Endothelial cell of umbilical vein (primary cell): ENCODE measurements around the gene PIEZO2. TPM values are rescaled to one million over a fixed set of nuclear protein-coding genes. Genes with fewer than 3 reads are reported as not detected.

Experiments used
- BruUV-seq: library from RNA; stranded (reverse); fragments of 400-500 nt; replicated peaks from 2 replicates; lab custom pipeline; 2021; lab: Mats Ljungman, UMichigan
- CTCF ChIA-PET: fragments of 300-600, 350-600 bp; sonication (Branson Sonifier 250); formaldehyde crosslinking; loops from one replicate; lab custom pipeline; 2021; ENCODE audit warnings: antibody characterized with exemption, inconsistent platforms; lab: Charles Lee
- POLR2A ChIA-PET: fragments of 300-600, 350-600 bp; sonication (Branson Sonifier 250); formaldehyde crosslinking; loops from one replicate; lab custom pipeline; 2021; ENCODE audit warnings: antibody characterized with exemption, inconsistent platforms; lab: Charles Lee
- DNase-seq: peaks from one replicate; pipeline ENCODE4 v3.0.0-alpha.2; 2011; ENCODE audit warnings: low read depth, low spot score
- FAIRE-seq: peaks from 2 replicates; lab custom pipeline; 2011; peaks lifted over from hg19 to GRCh38; lab: Jason Lieb, UNC
- H2AFZ ChIP-seq: 2 replicates; pipeline ENCODE4 v1.6.0; 2012; ENCODE audit warnings: low read depth, low read length, control low read depth, inconsistent platforms
- H3K27ac ChIP-seq: 2 replicates; pipeline ENCODE4 v1.5.1; 2011; ENCODE audit warnings: low read depth, mild to moderate bottlenecking, control low read depth, low read length, moderate library complexity; ENCODE audit not compliant: insufficient read depth
- H3K27me3 ChIP-seq, 2 experiments: 2 replicates each; pipeline versions ENCODE4 v1.6.0 to v1.6.1; 2011; ENCODE audit warnings: low read length in 2 of 2, mixed read lengths in 1 of 2; ENCODE audit not compliant: control insufficient read depth in 2 of 2, insufficient read depth in 2 of 2
- H3K36me3 ChIP-seq, 2 experiments: 2 replicates in 1 of 2; 3 replicates in 1 of 2; pipeline ENCODE4 v1.5.1; 2011; ENCODE audit warnings: low read length in 2 of 2, mild to moderate bottlenecking in 1 of 2, moderate library complexity in 1 of 2; ENCODE audit not compliant: control insufficient read depth in 2 of 2, insufficient read depth in 2 of 2; ENCODE audit errors: extremely low read depth in 1 of 2
- H3K4me1 ChIP-seq: 3 replicates; pipeline ENCODE4 v1.5.1; 2011; ENCODE audit warnings: mild to moderate bottlenecking, low read length; ENCODE audit not compliant: control insufficient read depth, insufficient read depth; ENCODE audit errors: extremely low read depth
- H3K4me2 ChIP-seq: 2 replicates; pipeline ENCODE4 v1.6.1; 2011; ENCODE audit warnings: low read length, control low read depth, mixed read lengths; ENCODE audit not compliant: insufficient read depth
- H3K4me3 ChIP-seq, 3 experiments: fragments of 200-600 bp in 1 of 3; sonication (generic), shearing (Covaris generic) in 1 of 3; replicated peaks in 1 of 3; 2 replicates each; pipeline ENCODE4 v1.5.1; 2011 to 2016; ENCODE audit warnings: control low read depth in 3 of 3, low read length in 3 of 3, mild to moderate bottlenecking in 2 of 3, inconsistent platforms in 1 of 3, low read depth in 1 of 3, moderate library complexity in 1 of 3; ENCODE audit not compliant: insufficient read depth in 1 of 3
- H3K79me2 ChIP-seq: 2 replicates; pipeline ENCODE4 v1.6.0; 2012; ENCODE audit warnings: low read length, inconsistent platforms; ENCODE audit not compliant: control insufficient read depth, insufficient read depth
- H3K9ac ChIP-seq: replicated peaks from 2 replicates; pipeline ENCODE3; 2011; ENCODE audit warnings: low read length, control low read depth; ENCODE audit not compliant: insufficient read depth; ENCODE audit errors: extremely low read depth
- H3K9me1 ChIP-seq: replicated peaks from 3 replicates; pipeline ENCODE4 v1.6.0; 2011; ENCODE audit warnings: mild to moderate bottlenecking, low read length; ENCODE audit not compliant: control insufficient read depth, insufficient read depth; ENCODE audit errors: extremely low read depth
- H3K9me3 ChIP-seq: replicated peaks from 2 replicates; pipeline ENCODE4 v1.5.1; 2012; ENCODE audit warnings: low read length, inconsistent platforms; ENCODE audit not compliant: control insufficient read depth, insufficient read depth
- H4K20me1 ChIP-seq: replicated peaks from 2 replicates; pipeline ENCODE3; 2011; ENCODE audit warnings: mild to moderate bottlenecking, low read length; ENCODE audit not compliant: control insufficient read depth, insufficient read depth; ENCODE audit errors: extremely low read depth
- CTCF ChIP-seq, 2 donors: IDR thresholded peaks; 1 replicate in 1 of 2; 2 replicates in 1 of 2; pipeline ENCODE4 v1.5.1; 2011; ENCODE audit warnings: low read length in 2 of 2, mild to moderate bottlenecking in 2 of 2, moderate library complexity in 2 of 2, control low read depth in 1 of 2, inconsistent platforms in 1 of 2, low read depth in 1 of 2; ENCODE audit not compliant: insufficient read depth in 1 of 2; ENCODE audit errors: extremely low read depth in 1 of 2
- EZH2 ChIP-seq: IDR thresholded peaks from 2 replicates; pipeline ENCODE4 v1.6.1; 2012; ENCODE audit warnings: borderline replicate concordance, low read depth, mild to moderate bottlenecking, moderate library complexity, low read length, inconsistent platforms; ENCODE audit not compliant: severe bottlenecking
- FOS ChIP-seq: IDR thresholded peaks from 2 replicates; pipeline ENCODE4 v1.6.1; 2011; ENCODE audit warnings: mild to moderate bottlenecking, low read length, moderate library complexity, borderline replicate concordance; ENCODE audit not compliant: insufficient read depth
- GATA2 ChIP-seq: IDR thresholded peaks from 2 replicates; pipeline ENCODE4 v1.7.0; 2011; ENCODE audit warnings: low read depth, mild to moderate bottlenecking, moderate library complexity, mixed read lengths, low read length; ENCODE audit not compliant: insufficient read length, insufficient read depth
- JUN ChIP-seq: IDR thresholded peaks from 2 replicates; pipeline ENCODE4 v1.6.1; 2011; ENCODE audit warnings: borderline replicate concordance, low read depth; ENCODE audit not compliant: insufficient read length, insufficient read depth
- MAX ChIP-seq: IDR thresholded peaks from 2 replicates; pipeline ENCODE4 v1.6.1; 2011; ENCODE audit not compliant: insufficient read depth, insufficient read length
- MYC ChIP-seq: IDR thresholded peaks from one replicate; pipeline ENCODE4 v1.6.1; 2011; ENCODE audit warnings: mild to moderate bottlenecking, low read depth, low read length
- POLR2A ChIP-seq: IDR thresholded peaks from 2 replicates; pipeline ENCODE4 v1.6.1; 2012; ENCODE audit warnings: low read depth, mild to moderate bottlenecking, control low read depth, low read length
- POLR2AphosphoS5 ChIP-seq: IDR thresholded peaks from 2 replicates; pipeline ENCODE4 v1.6.1; 2012; ENCODE audit warnings: low read depth, mild to moderate bottlenecking, control low read depth, low read length, moderate library complexity; ENCODE audit not compliant: insufficient read depth
- dilution Hi-C: fragments of 300-500 bp; cut with MboI; formaldehyde crosslinking; loops from one replicate; pipeline ENCODE4 v1.15.0; 2019; ENCODE audit warnings: low sequenced_read_pairs; ENCODE audit not compliant: extremely low pct_ligation_motif_present
- intact Hi-C: fragments of 100-400 bp; cut with micrococcal nuclease; formaldehyde crosslinking; loops from one replicate; pipeline ENCODE4 v1.10.0; 2022
- polyA plus RNA-seq, 4 experiments: library from polyadenylated mRNA; depleted of rRNA in 3 of 4; stranded (reverse) in 3 of 4; unstranded in 1 of 4; fragments of >200 nt; gene quantifications; 2 replicates each; pipeline versions ENCODE4 v1.2.1 to v1.2.3, GENCODE V29; 2011 to 2012; ENCODE audit warnings: missing spikeins in 1 of 4
- total RNA-seq: library from RNA; stranded (reverse); gene quantifications from 2 replicates; pipeline ENCODE4 v1.2.3, GENCODE V29; 2021

PIEZO2 gene
- total and polyA plus RNA-seq, 2 donors (not counting 3 experiments of a cell fraction or from before 2014, with no cell fraction given): 1.7 to 11.2 TPM

GRCh38 chr18:11002277-11002676 lies 147.1 kb downstream of the PIEZO2 start:
- no peaks in the 10 kb centered on the region for H3K27me3 ChIP-seq
- no TSS peak for BruUV-seq
- H3K27ac ChIP-seq: no peak overlapping the region
- H3K4me3 ChIP-seq: no peak overlapping the region
- no peaks in the 10 kb centered on the region for H4K20me1 ChIP-seq
- FAIRE-seq (no peak), DNase-seq (no peak)
- intact Hi-C loops: no loop called here
- H3K9ac ChIP-seq: no peak overlapping the region
- H3K36me3 ChIP-seq: no peaks in the 10 kb centered on the region
- TF ChIP-seq MYC: no peak
- TF ChIP-seq EZH2: no peak
- TF ChIP-seq GATA2: no peak
- no peak for TF ChIP-seq POLR2AphosphoS5
- H3K79me2 ChIP-seq: no peaks in the 10 kb centered on the region
- H3K9me1 ChIP-seq: no peaks in the 10 kb centered on the region
- H2AFZ ChIP-seq: no peak overlapping the region
- CTCF ChIA-PET: interaction anchor here (1.0 kb wide), 1 partner anchor 14 kb away, joined by 3 read pairs; no protein-coding TSS in a partner anchor
- POLR2A ChIA-PET: no interaction called here
- no peak overlapping the region for H3K4me2 ChIP-seq
- dilution Hi-C loops: no loop called here
- H3K9me3 ChIP-seq: no peaks in the 10 kb centered on the region
- peaks cover 39% of the 10 kb centered on the region for H3K4me1 ChIP-seq

GRCh38 chr18:11000071-11000470 lies 149.3 kb downstream of the PIEZO2 start:
- BruUV-seq: no TSS peak
- dilution Hi-C loops: no loop called here

More at GRCh38 chr18:11000071-11000470, 149.3 kb downstream of the PIEZO2 start:
- ChIA-PET CTCF (no interaction called here), POLR2A (no interaction called here)
- Histone ChIP-seq H3K4me1 (peaks cover 24% of the 10 kb centered on the region), H3K27me3 (no peaks in the 10 kb centered on the region), H4K20me1 (no peaks in the 10 kb centered on the region), H3K9ac (no peak overlapping the region), H2AFZ (no peak overlapping the region), H3K36me3 (no peaks in the 10 kb centered on the region), H3K9me3 (no peaks in the 10 kb centered on the region), H3K4me2 (no peak overlapping the region), H3K27ac (no peak overlapping the region), H3K79me2 (no peaks in the 10 kb centered on the region), H3K4me3 (no peak overlapping the region), H3K9me1 (no peaks in the 10 kb centered on the region)
- intact Hi-C loops: no loop called here
- TF ChIP-seq POLR2AphosphoS5: no peak
- no peak for TF ChIP-seq MYC
- TF ChIP-seq JUN: no peak
- no peak for TF ChIP-seq EZH2
- no peak for TF ChIP-seq GATA2
- TF ChIP-seq POLR2A: no peak
- no peak for TF ChIP-seq FOS
- TF ChIP-seq CTCF (IDR thresholded peaks at IDR 0.05; ENCODE audit: extremely low read depth in 1 of 2, insufficient read depth in 1 of 2, low read depth in 1 of 2, low read length in 2 of 2): no peak
- no peak for TF ChIP-seq MAX
- FAIRE-seq (no peak), DNase-seq (no peak)
